H4 (cell line): Measurements from ENCODE around the gene EPHB6. TPM values are rescaled to one million over a fixed set of nuclear protein-coding genes. Genes with fewer than 3 reads are reported as not detected.

Experiments
- total RNA-seq: library from RNA; depleted of rRNA; stranded (reverse); fragments of >200 nt; shearing (Covaris generic); gene quantifications from 2 replicates; pipeline ENCODE4 v1.2.3, GENCODE V29; 2014; rRNA removed

Gene EPHB6
- total RNA-seq, 1 experiment from 2014 or later = 1.7 TPM

Other genes with a start within 250 kb of the EPHB6 start
- gene PRSS1, start 105.6 kb upstream of the EPHB6 start, total RNA-seq = not detected in 2 replicates
- not detected in 2 replicates for gene PRSS2, start 84.1 kb upstream of the EPHB6 start, total RNA-seq
- not detected in 2 replicates for gene TRPV6, start 30.7 kb downstream of the EPHB6 start, total RNA-seq
- gene TRPV5, start 78.7 kb downstream of the EPHB6 start, total RNA-seq = not detected in 2 replicates
- gene LLCFC1, start 84.4 kb downstream of the EPHB6 start, total RNA-seq = not detected in 2 replicates
- gene KEL, start 107.3 kb downstream of the EPHB6 start, total RNA-seq = 0.21 TPM in 1 of 2 replicates, not detected in the other
- gene OR9A2, start 172.1 kb downstream of the EPHB6 start, total RNA-seq = not detected in 2 replicates
- not detected in 2 replicates for gene OR6V1, start 197.3 kb downstream of the EPHB6 start, total RNA-seq